Glutamatergic neuron (in vitro differentiated cells): ENCODE data around the gene EVI5L. TPM values are rescaled to one million over a fixed set of nuclear protein-coding genes. Genes with fewer than 3 reads are reported as not detected.
"Not testable (repeated sequence)": the region's sequence is repeated elsewhere in the genome, so short reads cannot be mapped to it uniquely, and the experiment has no call there.

Experiments
- DNase-seq: peaks from one replicate; pipeline ENCODE4 v3.0.0; 2022
- H3K27ac Mint-ChIP-seq: one replicate; pipeline ENCODE4 v1.8.0; 2020; ENCODE audit warnings: mild to moderate bottlenecking, mixed read lengths, inconsistent platforms; ENCODE audit not compliant: unreplicated experiment
- H3K27me3 Mint-ChIP-seq: one replicate; pipeline ENCODE4 v1.8.0; 2020; ENCODE audit warnings: mild to moderate bottlenecking, moderate library complexity, mixed read lengths, inconsistent platforms; ENCODE audit not compliant: unreplicated experiment
- H3K36me3 Mint-ChIP-seq: one replicate; pipeline ENCODE4 v1.8.0; 2020; ENCODE audit warnings: mild to moderate bottlenecking, mixed read lengths, inconsistent platforms; ENCODE audit not compliant: unreplicated experiment
- H3K4me1 Mint-ChIP-seq: one replicate; pipeline ENCODE4 v1.8.0; 2020; ENCODE audit warnings: mild to moderate bottlenecking, low read depth, mixed read lengths, inconsistent platforms; ENCODE audit not compliant: unreplicated experiment
- H3K4me3 Mint-ChIP-seq: one replicate; pipeline ENCODE4 v1.8.0; 2020; ENCODE audit warnings: mild to moderate bottlenecking, mixed read lengths, inconsistent platforms; ENCODE audit not compliant: unreplicated experiment
- H3K9me3 Mint-ChIP-seq: one replicate; pipeline ENCODE4 v1.8.0; 2020; ENCODE audit warnings: mild to moderate bottlenecking, moderate library complexity, mixed read lengths, inconsistent platforms; ENCODE audit not compliant: unreplicated experiment
- CTCF ChIP-seq: fragments of 200-600 bp; sonication (generic); IDR thresholded peaks from one replicate; pipeline ENCODE4 v1.5.0; 2021; ENCODE audit not compliant: partially characterized antibody, unreplicated experiment
- total RNA-seq: library from RNA; stranded (reverse); fragmentation: NEBNext Ultra II Directional; extraction: Animal tissue kit (Norgen Biotek cat#: 25700); gene quantifications from one replicate; pipeline ENCODE4 v1.2.1, GENCODE V29; 2021; ENCODE audit not compliant: unreplicated experiment

EVI5L gene
- total RNA-seq, 1 donor from 2014 or later = 36.4 TPM

GRCh38 chr19:7792281-7792680 lies 37.7 kb upstream of the EVI5L start:
- H3K9me3 Mint-ChIP-seq = peaks cover 2% of the 10 kb centered on the region
- DNase-seq = no peak
- H3K27me3 Mint-ChIP-seq = peaks cover 6% of the 10 kb centered on the region
- peaks cover 8% of the 10 kb centered on the region for H3K36me3 Mint-ChIP-seq
- H3K4me3 Mint-ChIP-seq = no peak overlapping the region
- H3K27ac Mint-ChIP-seq = peak overlapping the region; percentile 50
- no peaks in the 10 kb centered on the region for H3K4me1 Mint-ChIP-seq
- TF ChIP-seq CTCF = no peak

- not testable (repeated sequence) for H3K4me3 Mint-ChIP-seq, H3K9me3 Mint-ChIP-seq, DNase-seq, H3K4me1 Mint-ChIP-seq, H3K36me3 Mint-ChIP-seq, H3K27me3 Mint-ChIP-seq
- H3K27ac Mint-ChIP-seq = peak overlapping the region; percentile 50
Measured at GRCh38 chr19:7792701-7793100, 37.3 kb upstream of the EVI5L start.

DNA sequence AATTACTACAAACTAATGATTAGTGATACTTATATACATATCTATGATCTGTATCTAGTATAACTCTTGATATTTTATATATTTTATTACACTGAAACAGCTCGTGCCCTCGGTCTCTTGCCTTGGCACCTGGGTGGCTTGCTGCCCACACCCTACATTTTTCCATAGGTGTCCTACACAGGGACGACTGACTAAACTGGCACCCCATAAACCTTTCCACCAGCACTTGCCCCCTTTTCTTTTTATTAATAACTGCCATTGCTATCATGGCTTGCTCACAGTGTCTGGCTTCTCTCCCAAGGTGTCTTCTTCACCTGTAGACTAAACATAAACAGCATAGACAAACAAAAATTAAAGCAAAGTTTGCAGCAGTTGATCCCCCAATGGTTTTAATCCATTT lies 36.5 kb upstream of the EVI5L start:
- Mint-ChIP-seq H3K4me1 (no peaks in the 10 kb centered on the region), H3K27ac (no peak overlapping the region), H3K9me3 (peaks cover 2% of the 10 kb centered on the region), H3K4me3 (no peak overlapping the region), H3K36me3 (peaks cover 8% of the 10 kb centered on the region), H3K27me3 (peaks cover 4% of the 10 kb centered on the region)
- no peak for DNase-seq
- TF ChIP-seq CTCF = no peak

DNA sequence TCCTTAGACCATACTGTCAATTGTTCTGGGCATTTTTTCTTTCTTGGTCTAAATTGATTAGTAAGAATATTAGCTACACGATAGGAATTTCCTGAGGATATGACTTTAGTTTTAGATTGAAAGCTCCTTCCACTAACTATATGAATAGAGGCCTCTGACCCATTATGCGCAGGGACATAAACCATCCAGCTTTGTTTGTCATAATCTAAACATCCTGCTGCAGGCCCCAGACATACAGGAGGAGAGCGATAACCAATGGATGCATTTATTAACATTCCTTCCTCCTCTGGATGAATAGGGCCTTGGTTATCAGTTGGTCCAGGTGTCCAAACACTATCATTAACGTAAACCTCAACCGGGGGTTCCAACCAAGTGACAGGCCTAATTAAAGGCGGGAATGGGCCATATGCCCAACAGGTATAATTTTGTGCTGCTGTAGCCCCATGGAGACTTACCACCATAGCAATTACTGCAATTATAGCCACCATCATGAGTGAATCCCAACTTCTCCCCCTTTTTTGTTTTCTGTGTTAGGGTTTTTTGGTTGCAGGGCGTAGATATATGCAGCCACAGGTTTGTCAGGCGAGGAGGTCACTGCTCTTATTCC lies 34.4 kb upstream of the EVI5L start:
- Mint-ChIP-seq H3K9me3 (peaks cover 4% of the 10 kb centered on the region), H3K27me3 (peaks cover 2% of the 10 kb centered on the region), H3K27ac (no peak overlapping the region), H3K4me1 (peaks cover 5% of the 10 kb centered on the region), H3K4me3 (no peak overlapping the region), H3K36me3 (peaks cover 8% of the 10 kb centered on the region)
- no peak for DNase-seq
- TF ChIP-seq CTCF = no peak

DNA sequence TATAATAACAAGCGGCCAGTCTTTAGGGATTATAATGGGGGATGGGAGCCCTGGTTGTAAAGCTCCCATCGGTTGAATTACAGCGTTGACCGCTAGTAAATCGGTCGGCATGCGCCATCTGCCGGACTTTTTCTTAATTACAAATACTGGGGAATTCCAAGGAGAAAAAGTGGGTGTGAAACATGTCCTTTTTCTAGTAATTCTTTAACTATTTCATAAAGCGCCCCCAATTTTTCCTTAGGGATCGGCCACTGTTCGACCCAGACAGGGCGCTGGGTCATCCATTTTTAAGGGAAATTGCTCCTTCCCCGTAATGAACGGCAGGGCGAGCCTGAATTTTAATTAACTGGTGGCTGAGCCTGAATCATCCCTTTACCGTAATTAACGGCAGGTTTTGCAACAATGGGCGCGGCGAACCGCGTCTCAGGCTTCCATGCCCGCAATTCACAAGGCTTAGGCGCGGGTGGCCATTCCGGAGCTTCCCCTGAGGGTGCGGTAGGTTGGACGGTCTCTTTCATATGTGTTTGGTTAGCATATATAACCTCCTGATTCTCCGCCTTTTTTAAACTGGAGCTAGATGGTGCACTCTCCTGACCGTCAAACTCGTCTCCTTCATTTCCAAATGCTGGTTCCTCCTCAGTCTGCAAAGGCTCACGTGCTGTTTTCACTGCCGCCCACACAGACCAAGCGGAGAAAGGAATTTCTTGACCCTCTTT lies 30.2 kb upstream of the EVI5L start:
- H3K36me3 Mint-ChIP-seq = peaks cover 9% of the 10 kb centered on the region
- H3K4me1 Mint-ChIP-seq = peaks cover 5% of the 10 kb centered on the region
- H3K4me3 Mint-ChIP-seq = peak overlapping the region; percentile 80
- peak; percentile 74 for TF ChIP-seq CTCF
- peaks cover 4% of the 10 kb centered on the region for H3K9me3 Mint-ChIP-seq
- H3K27me3 Mint-ChIP-seq = peaks cover 3% of the 10 kb centered on the region
- H3K27ac Mint-ChIP-seq = peak overlapping the region; percentile 59
- peak; percentile 78 for DNase-seq
